Pancreas (tissue), 10 donors: ENCODE data around the gene CABLES1. TPM values are rescaled to one million over a fixed set of nuclear protein-coding genes. Genes with fewer than 3 reads are reported as not detected.

ENCODE experiments used
- ATAC-seq, 4 donors: fragments of 200-7000 bp; cut with Tn5 transposase; one replicate each; pipeline versions ENCODE4 v1.8.0 to v1.9.1; 2020; ENCODE audit warnings: mild to moderate bottlenecking in 4 of 4, moderate library complexity in 4 of 4
- DNase-seq, 6 donors: peaks; one replicate each; pipeline ENCODE4 v3.0.0-alpha.2; 2020
- FAIRE-seq: peaks from 2 replicates; lab custom pipeline; 2012; peaks lifted over from hg19 to GRCh38; lab: Jason Lieb, UNC
- H3K27ac ChIP-seq, 4 donors: fragments of 200-600 bp; sonication (generic); 1 replicate in 3 of 4; 2 replicates in 1 of 4; pipeline versions ENCODE4 v1.5.0 to v1.8.0; 2020
- H3K27me3 ChIP-seq, 4 donors: fragments of 200-600 bp; one replicate each; pipeline ENCODE4 v1.8.0; 2021
- H3K36me3 ChIP-seq, 3 donors: fragments of 200-600 bp; sonication (generic) in 1 of 3; one replicate each; pipeline versions ENCODE4 v1.5.0 to v1.8.0; 2020 to 2021
- H3K4me1 ChIP-seq, 3 donors: fragments of 200-600 bp; one replicate each; pipeline ENCODE4 v1.8.0; 2021
- H3K4me3 ChIP-seq, 4 donors: fragments of 200-600 bp; sonication (generic) in 2 of 4; one replicate each; pipeline versions ENCODE4 v1.5.0 to v1.8.0; 2020 to 2021
- H3K9me3 ChIP-seq, 4 donors: fragments of 200-600 bp; one replicate each; pipeline ENCODE4 v1.8.0; 2021
- CTCF ChIP-seq, 4 donors: fragments of 200-600 bp; sonication (generic) in 3 of 4; IDR thresholded peaks; one replicate each; pipeline versions ENCODE4 v1.5.0 to v1.8.0; 2021; ENCODE audit warnings: antibody characterized with exemption in 4 of 4
- WGBS, 2 donors: extraction: QIAGEN DNeasy Blood & Tissue Kit; methylation state at CpG; one replicate each; pipeline ENCODE4 v1.1.7; 2013; 5-methylcytosine and 5-hydroxymethylcytosine counted together
- intact Hi-C, 3 donors: fragments of 100-400 bp; cut with DNase I; formaldehyde crosslinking; loops; one replicate each; pipeline versions ENCODE4 v1.11.1 to v1.14.2; 2022
- polyA plus RNA-seq, 2 donors: library from polyadenylated mRNA; stranded (reverse); fragments of 200-250 nt; gene quantifications; one replicate each; pipeline ENCODE4 v1.2.3, GENCODE V29; 2013
- total RNA-seq, 6 donors: library from RNA; stranded (reverse); fragmentation: NEBNext Ultra II Directional in 4 of 6; extraction: Animal tissue kit (Norgen Biotek cat#: 25700) in 4 of 6; gene quantifications; one replicate each; pipeline versions ENCODE4 v1.2.1 to v1.2.4, GENCODE V29; 2021 to 2023
- donor health status: healthy with polysubstance abuse.
- donor health status: DM: no; HTN: no; CAD: no; lungs with moderate emphysema.
- donor health status: DM: no; HTN: no; CAD: no.
- donor health status: control.
- donor health status: control.
- donor health status: Bipolar disorder and iron deficiency.
- donor health status: DM: yes; HTN: yes; CAD: no.
- donor health status: DM: no; HTN: no; CAD: no.
- donor health status: DM: no; HTN: no; CAD: no.
- donor health status: DM: yes; HTN: yes; CAD: no.

Gene CABLES1
- total and polyA plus RNA-seq, 8 donors, result 2.0 to 5.7 (median 3.2) TPM

- no peaks in the 10 kb centered on the region for H3K9me3 ChIP-seq
- ATAC-seq, result no peak
- H3K27me3 ChIP-seq, result no peaks in the 10 kb centered on the region
- no peak for DNase-seq
- no peak for TF ChIP-seq CTCF (IDR thresholded peaks at IDR 0.05)
- 85 to 91% methylated on average over 7 of the region's 7 CpGs for WGBS, 2 donors
- H3K4me1 ChIP-seq, result peaks cover 8 to 16% (median 12%) of the 10 kb centered on the region in 3 donors
- no peaks in the 10 kb centered on the region for H3K36me3 ChIP-seq
- no peak overlapping the region for H3K4me3 ChIP-seq
- intact Hi-C loops, result no loop called here
- peak overlapping the region in 1 of 4 donors; percentile 80 for H3K27ac ChIP-seq
- no peak for FAIRE-seq
Measured at GRCh38 chr18:23260926-23261590, 125.8 kb downstream of the CABLES1 start.

- Histone ChIP-seq H3K9me3 (no peaks in the 10 kb centered on the region), H3K4me1 (peaks cover 8 to 16% (median 12%) of the 10 kb centered on the region in 3 donors), H3K27me3 (no peaks in the 10 kb centered on the region), H3K4me3 (no peak overlapping the region), H3K27ac (no peak overlapping the region), H3K36me3 (no peaks in the 10 kb centered on the region)
- ATAC-seq (no peak), DNase-seq (no peak), FAIRE-seq (no peak)
- no peak for TF ChIP-seq CTCF (IDR thresholded peaks at IDR 0.05)
- intact Hi-C loops, result no loop called here
- WGBS, 2 donors, result 72 to 77% methylated on average over 9 of the region's 9 CpGs
Measured at GRCh38 chr18:23263551-23264235, 128.4 kb downstream of the CABLES1 start.

- TF ChIP-seq CTCF (IDR thresholded peaks at IDR 0.05), result no peak
- Histone ChIP-seq H3K4me3 (no peak overlapping the region), H3K27me3 (no peaks in the 10 kb centered on the region), H3K27ac (no peak overlapping the region), H3K36me3 (no peaks in the 10 kb centered on the region), H3K4me1 (peaks cover 0 to under 1% (median 0%) of the 10 kb centered on the region in 3 donors), H3K9me3 (no peaks in the 10 kb centered on the region)
- ATAC-seq (no peak), FAIRE-seq (no peak), DNase-seq (no peak)
- intact Hi-C loops, result no loop called here
- WGBS, 2 donors, result 80 to 82% methylated on average over 7 of the region's 7 CpGs
Measured at GRCh38 chr18:23265682-23266399, 130.6 kb downstream of the CABLES1 start.

- ATAC-seq, result no peak
- Histone ChIP-seq H3K36me3 (no peaks in the 10 kb centered on the region), H3K4me3 (no peak overlapping the region), H3K27ac (no peak overlapping the region), H3K27me3 (no peaks in the 10 kb centered on the region), H3K9me3 (no peaks in the 10 kb centered on the region), H3K4me1 (no peaks in the 10 kb centered on the region)
- no peak for FAIRE-seq
- 88 to 90% methylated on average over 20 of the region's 20 CpGs for WGBS, 2 donors
- intact Hi-C loops, result no loop called here
- no peak for DNase-seq
- no peak for TF ChIP-seq CTCF (IDR thresholded peaks at IDR 0.05)
Measured at GRCh38 chr18:23266717-23267446, 131.6 kb downstream of the CABLES1 start.
